Measurements from ENCODE around the gene TRIP6.
A peak's percentile ranks its signal among the peaks of the same experiment; 100 is the strongest.

DNA sequence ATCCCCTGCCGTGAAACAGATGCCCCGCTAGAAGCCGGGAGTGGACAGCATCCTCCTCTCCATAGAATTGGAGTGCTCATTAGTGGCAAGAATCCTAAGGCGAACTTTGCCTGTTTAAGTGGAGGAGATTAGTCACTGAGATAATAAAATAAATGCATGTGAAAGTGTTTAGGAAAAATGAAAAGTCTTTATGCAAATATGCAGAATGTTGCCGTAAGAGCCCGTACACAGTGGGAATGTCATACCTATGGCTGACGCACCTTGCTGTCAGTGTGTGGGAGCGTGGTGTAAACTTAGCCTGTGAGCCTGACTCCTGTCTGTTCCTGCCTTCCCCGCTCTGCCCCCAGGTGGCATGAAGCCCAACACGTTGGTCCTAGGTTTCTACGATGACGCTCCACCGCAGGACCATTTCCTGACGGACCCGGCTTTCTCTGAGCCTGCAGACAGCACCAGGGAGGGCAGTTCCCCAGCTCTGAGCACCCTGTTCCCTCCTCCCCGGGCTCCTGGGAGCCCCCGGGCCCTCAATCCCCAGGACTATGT, 1.7 kb upstream of the TRIP6 start:
- TF ChIP-seq POLR2A (IDR thresholded peaks at IDR 0.05) (no peak), CTCF (IDR thresholded peaks at IDR 0.05) (peak in 2 of 6 experiments; percentile 20 to 37)
